GM12878 (cell line): ENCODE data around the gene AMBRA1. TPM values are rescaled to one million over a fixed set of nuclear protein-coding genes. Genes with fewer than 3 reads are reported as not detected.
A peak's percentile ranks its signal among the peaks of the same experiment; 100 is the strongest.

Source experiments
- ATAC-seq: fragments of 200-7000 bp; cut with Tn5 transposase; 3 replicates; pipeline ENCODE4 v1.9.1; 2020; ENCODE audit warnings: mild to moderate bottlenecking, moderate library complexity
- BruUV-seq: library from RNA; stranded (reverse); fragments of 400-500 nt; replicated peaks from 2 replicates; lab custom pipeline; 2021; lab: Mats Ljungman, UMichigan
- CTCF ChIA-PET: fragments of 300-600 bp; sonication (Branson Sonifier 250); formaldehyde crosslinking; extraction: SDS; loops from one replicate; lab custom pipeline; 2021; ENCODE audit warnings: inconsistent platforms; lab: Yijun Ruan, JAX
- POLR2A ChIA-PET: fragments of 350-600 bp; formaldehyde crosslinking; extraction: SDS; loops from one replicate; lab custom pipeline; 2021; ENCODE audit warnings: inconsistent platforms; lab: Charles Lee
- RAD21 ChIA-PET: fragments of 300-600 bp; sonication (Branson Sonifier 250); formaldehyde crosslinking; loops from one replicate; lab custom pipeline; 2023; ENCODE audit warnings: antibody characterized with exemption; ENCODE audit not compliant: unreplicated experiment; lab: Charles Lee
- SMC1A ChIA-PET: fragments of 300-600 bp; sonication (Branson Sonifier 250); formaldehyde crosslinking; loops from one replicate; lab custom pipeline; 2023; ENCODE audit not compliant: unreplicated experiment, uncharacterized antibody; lab: Charles Lee
- DNase-seq: peaks from one replicate; pipeline ENCODE4 v3.0.0-alpha.2; 2011; ENCODE audit warnings: low read depth, low spot score
- FAIRE-seq: peaks from 3 replicates; lab custom pipeline; 2011; peaks lifted over from hg19 to GRCh38; lab: Jason Lieb, UNC
- H2AFZ ChIP-seq: 2 replicates; pipeline ENCODE4 v1.6.0; 2011; ENCODE audit warnings: low read depth, low read length, control low read depth; ENCODE audit not compliant: control insufficient read depth
- H3K27ac ChIP-seq: 2 replicates; pipeline ENCODE4 v1.5.1; 2011; ENCODE audit warnings: control low read depth; ENCODE audit not compliant: control insufficient read depth, insufficient read depth
- H3K27me3 ChIP-seq, 2 experiments: replicated peaks in 1 of 2; 2 replicates each; pipeline versions ENCODE4 v1.6.0 to v1.6.1; 2011; ENCODE audit warnings: low read length in 1 of 2; ENCODE audit not compliant: control insufficient read depth in 2 of 2, insufficient read depth in 2 of 2
- H3K36me3 ChIP-seq, 2 experiments: 2 replicates each; pipeline ENCODE4 v1.5.1; 2011; ENCODE audit warnings: low read length in 1 of 2; ENCODE audit not compliant: control insufficient read depth in 2 of 2, insufficient read depth in 2 of 2
- H3K4me1 ChIP-seq: 2 replicates; pipeline ENCODE4 v1.6.1; 2011; ENCODE audit warnings: mild to moderate bottlenecking, low read length, moderate library complexity, mixed read lengths; ENCODE audit not compliant: control insufficient read depth, insufficient read depth
- H3K4me2 ChIP-seq: 2 replicates; pipeline ENCODE4 v1.6.0; 2011; ENCODE audit warnings: control low read depth; ENCODE audit not compliant: control insufficient read depth, insufficient read depth
- H3K4me3 ChIP-seq: fragments of 200-600 bp; sonication (generic); 2 replicates; pipeline ENCODE4 v1.5.1; 2016
- H3K79me2 ChIP-seq: 2 replicates; pipeline ENCODE4 v1.6.0; 2011; ENCODE audit warnings: low read length; ENCODE audit not compliant: control insufficient read depth, insufficient read depth
- H3K9ac ChIP-seq: 2 replicates; pipeline ENCODE4 v1.8.0; 2011; ENCODE audit warnings: low read length, control low read depth, mixed read lengths; ENCODE audit not compliant: control insufficient read depth, insufficient read depth
- H3K9me3 ChIP-seq: replicated peaks from 3 replicates; pipeline ENCODE4 v1.5.1; 2011; ENCODE audit warnings: mild to moderate bottlenecking, low read length; ENCODE audit not compliant: control insufficient read depth, insufficient read depth
- H4K20me1 ChIP-seq: 2 replicates; pipeline ENCODE4 v1.6.0; 2011; ENCODE audit not compliant: control insufficient read depth, insufficient read depth
- CEBPB ChIP-seq, 2 experiments: fragments of 150-350 bp in 1 of 2; IDR thresholded peaks; 2 replicates each; pipeline ENCODE4 v1.6.1; 2012 to 2014; ENCODE audit warnings: low read depth in 2 of 2, low read length in 2 of 2, borderline replicate concordance in 1 of 2, inconsistent platforms in 1 of 2
- CREM ChIP-seq: IDR thresholded peaks from 2 replicates; pipeline ENCODE4 v1.6.1; 2014; ENCODE audit warnings: antibody characterized with exemption, low read depth
- FOXM1 ChIP-seq: IDR thresholded peaks from 2 replicates; pipeline ENCODE4 v1.6.1; 2012; ENCODE audit warnings: low read depth, mild to moderate bottlenecking, inconsistent platforms, low read length, moderate library complexity
- IKZF2 ChIP-seq, 2 experiments: fragments of 450-650 bp; IDR thresholded peaks; 2 replicates each; pipeline ENCODE4 v1.6.1; 2017; ENCODE audit warnings: mild to moderate bottlenecking in 2 of 2, moderate library complexity in 2 of 2
- JUND ChIP-seq: IDR thresholded peaks from 2 replicates; pipeline ENCODE4 v1.6.1; 2012; ENCODE audit warnings: low read depth, mild to moderate bottlenecking, low read length, improper control_type of control experiment, moderate library complexity
- LARP7 ChIP-seq: fragments of 450-650 bp; IDR thresholded peaks from 2 replicates; pipeline ENCODE4 v1.6.1; 2017; ENCODE audit warnings: mild to moderate bottlenecking
- NBN ChIP-seq: fragments of 450-650 bp; IDR thresholded peaks from 2 replicates; pipeline ENCODE4 v1.6.1; 2016
- PAX8 ChIP-seq: fragments of 450-650 bp; IDR thresholded peaks from 2 replicates; pipeline ENCODE4 v1.6.1; 2017; ENCODE audit warnings: mild to moderate bottlenecking, moderate library complexity
- PRDM15 ChIP-seq: fragments of 450-650 bp; formaldehyde crosslinking; IDR thresholded peaks from 2 replicates; pipeline ENCODE4 v1.4.0; 2020; ENCODE audit warnings: mild to moderate bottlenecking, moderate library complexity
- SP1 ChIP-seq: IDR thresholded peaks from one replicate; pipeline ENCODE4 v1.6.1; 2011; ENCODE audit warnings: low read depth, low read length
- SREBF1 ChIP-seq: IDR thresholded peaks from 2 replicates; pipeline ENCODE4 v1.6.1; 2012; ENCODE audit warnings: mild to moderate bottlenecking, low read length
- ZNF384 ChIP-seq: IDR thresholded peaks from 2 replicates; pipeline ENCODE4 v1.6.1; 2012; ENCODE audit warnings: low read depth, mild to moderate bottlenecking, low read length, improper control_type of control experiment, borderline replicate concordance
- WGBS: methylation state at CpG from one replicate; pipeline ENCODE4 v1.1.6; 2016; ENCODE audit warnings: low lambda C conversion rate; ENCODE audit not compliant: insufficient replicate concordance, insufficient coverage; ENCODE audit errors: missing lambda C conversion rate; 5-methylcytosine and 5-hydroxymethylcytosine counted together
- in situ Hi-C: fragments of 300-500 bp; cut with MboI; formaldehyde crosslinking; loops from 9 replicates; pipeline ENCODE4 v1.14.3; 2018; ENCODE audit warnings: mixed read lengths
- intact Hi-C: fragments of 100-400 bp; cut with micrococcal nuclease; formaldehyde crosslinking; loops from one replicate; pipeline ENCODE4 v1.14.2; 2022; ENCODE audit not compliant: unreplicated experiment
- polyA plus RNA-seq, 11 experiments: library from polyadenylated mRNA; depleted of rRNA in 4 of 11; unstranded in 6 of 11; stranded (reverse) in 5 of 11; fragments of >200 nt; fragmentation: Nextera tagmentation in 4 of 11; fragmentation: Illumina TruSeq in 1 of 11; extraction: Ambion mirVana in 4 of 11; extraction: Trizol in 1 of 11; gene quantifications; 1 replicate in 1 of 11; 2 replicates in 10 of 11; pipeline versions ENCODE4 v1.2.1 to v1.2.3, GENCODE V29; 2011 to 2016; ENCODE audit warnings: inconsistent platforms in 2 of 11, missing spikeins in 2 of 11, low read depth in 1 of 11
- total RNA-seq, 4 experiments: library from RNA; depleted of rRNA in 3 of 4; stranded (reverse); fragments of >200 nt in 3 of 4; fragmentation: Illumina TruSeq in 1 of 4; extraction: Trizol in 1 of 4; gene quantifications; 2 replicates each; pipeline versions ENCODE4 v1.2.1 to v1.2.3, GENCODE V29; 2013 to 2021
- TF ChIP-seq, protein P1 (sequence below): IDR thresholded peaks from 2 replicates; pipeline ENCODE4 v1.6.1; 2011; ENCODE audit warnings: borderline replicate concordance, low read depth, mild to moderate bottlenecking, moderate library complexity, low read length; ENCODE audit not compliant: insufficient read depth, poor library complexity, severe bottlenecking
- TF ChIP-seq, protein P2 (sequence below): fragments of 450-650 bp; IDR thresholded peaks from 2 replicates; pipeline ENCODE4 v1.6.1; 2016; ENCODE audit warnings: mild to moderate bottlenecking
- TF ChIP-seq, protein P3 (sequence below): fragments of 450-650 bp; IDR thresholded peaks from 2 replicates; pipeline ENCODE4 v1.6.1; 2014; ENCODE audit warnings: mild to moderate bottlenecking

The AMBRA1 gene
- total and polyA plus RNA-seq, 10 of the 15 experiments (the other 5 are each of a cell fraction or from before 2014, with no cell fraction given): 0.57 to 34.3 (median 13.7) TPM

DNA sequence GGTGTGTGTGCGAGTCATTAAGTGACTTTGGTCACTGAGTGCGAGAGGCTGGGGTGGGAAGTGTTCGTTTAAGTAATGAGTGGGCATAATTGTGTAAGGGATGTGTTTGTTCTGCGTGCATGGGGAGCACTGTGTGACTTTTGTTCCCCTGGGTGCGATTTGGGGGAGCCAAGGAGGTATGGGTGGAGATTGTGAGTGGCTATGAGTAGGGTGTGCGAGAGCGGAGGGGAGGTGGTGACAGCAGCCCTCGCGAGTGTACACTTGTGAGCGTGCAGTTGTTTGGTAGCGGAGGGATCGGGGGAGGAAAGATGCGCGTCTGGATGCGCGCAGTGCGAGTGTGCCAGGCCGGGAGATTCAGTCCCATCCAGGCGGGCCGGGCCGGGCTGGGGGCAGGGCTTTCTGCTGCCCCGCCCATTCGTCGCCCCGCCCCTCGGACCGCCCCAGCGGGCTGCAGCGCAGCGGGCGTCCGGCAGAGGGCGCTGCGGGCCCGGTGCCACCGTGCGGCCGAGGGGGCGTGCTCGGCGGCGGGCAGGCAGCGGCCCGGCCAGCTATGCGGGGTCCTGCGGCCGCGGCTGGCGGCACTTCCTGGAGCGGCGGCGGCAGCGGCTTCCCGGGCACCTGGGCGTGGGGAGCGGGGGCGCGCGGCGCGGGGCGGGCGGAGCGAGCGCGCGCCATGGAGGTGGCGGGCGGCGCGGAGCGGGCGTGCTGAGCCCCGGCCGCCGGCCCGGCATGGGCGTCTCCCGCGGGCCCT, 246.8 kb downstream of the AMBRA1 start, which contains the start of gene DGKZ:
Gene DGKZ, plus strand, starts transcription at position 578 of the 751 bp plus-strand sequence. CDS start 197 bp downstream, outside the sequence.
- H3K9ac ChIP-seq: peak within 1 kb of the TSS; percentile 83
- ATAC-seq: peak; percentile 69
- RAD21 ChIA-PET: interaction anchor here (1.0 to 3.4 kb wide), 5 partner anchors 11 to 45 kb away, joined by 4 to 38 read pairs (median 5); no protein-coding TSS in a partner anchor
- POLR2A ChIA-PET: interaction anchor here (1.4 to 3.0 kb wide), 4 partner anchors 14 to 143 kb away, joined by 3 to 32 read pairs (median 6); no protein-coding TSS in a partner anchor
- H3K9me3 ChIP-seq: no peaks in the 10 kb centered on the region
- in situ Hi-C loops (no loop called here), intact Hi-C loops (loop anchor here (1.0 to 10.0 kb wide), 2 partner anchors 20 to 222 kb away; partner anchors contain the start of gene PHF21A)
- peaks cover 39% of the 10 kb centered on the region for H3K4me1 ChIP-seq
- DNase-seq: no peak
- 11% methylated on average over 38 of the region's 80 CpGs for WGBS
- CTCF ChIA-PET: interaction anchor here (1.0 to 19.9 kb wide), 11 partner anchors 17 to 191 kb away, joined by 3 to 423 read pairs (median 8); no protein-coding TSS in a partner anchor
- H3K4me2 ChIP-seq: peak within 1 kb of the TSS; percentile 98
- FAIRE-seq: no peak
- no TSS peak for BruUV-seq
- H3K36me3 ChIP-seq: peaks cover 0 to 3% of the 10 kb centered on the region in 2 experiments; a peak in 2 of 4 replicates
- SMC1A ChIA-PET: interaction anchor here (0.6 to 3.0 kb wide), 4 partner anchors 14 to 136 kb away, joined by 4 to 11 read pairs (median 6); no protein-coding TSS in a partner anchor
- no peaks in the 10 kb centered on the region for H3K27me3 ChIP-seq
- peaks cover 39% of the 10 kb centered on the region for H3K79me2 ChIP-seq
- peak within 1 kb of the TSS; percentile 57 for H2AFZ ChIP-seq
- H3K4me3 ChIP-seq: peak within 1 kb of the TSS; percentile 88
- peak within 1 kb of the TSS; percentile 71 for H3K27ac ChIP-seq
- H4K20me1 ChIP-seq: no peaks in the 10 kb centered on the region
- TF ChIP-seq IKZF2 (IDR thresholded peaks at IDR 0.05): no peak
- TF ChIP-seq CREM: no peak
- TF ChIP-seq PRDM15 (CRISPR knock-in tag): no peak
- TF ChIP-seq NBN: peak; percentile 73
- TF ChIP-seq SP1: peak; percentile 81
- TF ChIP-seq CEBPB (IDR thresholded peaks at IDR 0.05; ENCODE audit: borderline replicate concordance in 1 of 2, low read depth in 2 of 2, low read length in 2 of 2): no peak
- no peak for TF ChIP-seq SREBF1
- TF ChIP-seq, protein P1, sequence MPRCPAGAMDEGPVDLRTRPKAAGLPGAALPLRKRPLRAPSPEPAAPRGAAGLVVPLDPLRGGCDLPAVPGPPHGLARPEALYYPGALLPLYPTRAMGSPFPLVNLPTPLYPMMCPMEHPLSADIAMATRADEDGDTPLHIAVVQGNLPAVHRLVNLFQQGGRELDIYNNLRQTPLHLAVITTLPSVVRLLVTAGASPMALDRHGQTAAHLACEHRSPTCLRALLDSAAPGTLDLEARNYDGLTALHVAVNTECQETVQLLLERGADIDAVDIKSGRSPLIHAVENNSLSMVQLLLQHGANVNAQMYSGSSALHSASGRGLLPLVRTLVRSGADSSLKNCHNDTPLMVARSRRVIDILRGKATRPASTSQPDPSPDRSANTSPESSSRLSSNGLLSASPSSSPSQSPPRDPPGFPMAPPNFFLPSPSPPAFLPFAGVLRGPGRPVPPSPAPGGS: no peak
- TF ChIP-seq FOXM1: no peak
- TF ChIP-seq LARP7: peak; percentile 75; the same call in 1 of the 2 replicates
- 0 out of 2 replicates have a peak, but pooled peaks have one; percentile 19 for TF ChIP-seq JUND
- no peak for TF ChIP-seq ZNF384
- TF ChIP-seq PAX8: no peak
- TF ChIP-seq, protein P2, sequence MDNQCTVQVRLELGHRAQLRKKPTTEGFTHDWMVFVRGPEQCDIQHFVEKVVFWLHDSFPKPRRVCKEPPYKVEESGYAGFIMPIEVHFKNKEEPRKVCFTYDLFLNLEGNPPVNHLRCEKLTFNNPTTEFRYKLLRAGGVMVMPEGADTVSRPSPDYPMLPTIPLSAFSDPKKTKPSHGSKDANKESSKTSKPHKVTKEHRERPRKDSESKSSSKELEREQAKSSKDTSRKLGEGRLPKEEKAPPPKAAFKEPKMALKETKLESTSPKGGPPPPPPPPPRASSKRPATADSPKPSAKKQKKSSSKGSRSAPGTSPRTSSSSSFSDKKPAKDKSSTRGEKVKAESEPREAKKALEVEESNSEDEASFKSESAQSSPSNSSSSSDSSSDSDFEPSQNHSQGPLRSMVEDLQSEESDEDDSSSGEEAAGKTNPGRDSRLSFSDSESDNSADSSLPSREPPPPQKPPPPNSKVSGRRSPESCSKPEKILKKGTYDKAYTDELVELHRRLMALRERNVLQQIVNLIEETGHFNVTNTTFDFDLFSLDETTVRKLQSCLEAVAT: 0 out of 2 replicates have a peak, but pooled peaks have one; percentile 17
- TF ChIP-seq, protein P3, sequence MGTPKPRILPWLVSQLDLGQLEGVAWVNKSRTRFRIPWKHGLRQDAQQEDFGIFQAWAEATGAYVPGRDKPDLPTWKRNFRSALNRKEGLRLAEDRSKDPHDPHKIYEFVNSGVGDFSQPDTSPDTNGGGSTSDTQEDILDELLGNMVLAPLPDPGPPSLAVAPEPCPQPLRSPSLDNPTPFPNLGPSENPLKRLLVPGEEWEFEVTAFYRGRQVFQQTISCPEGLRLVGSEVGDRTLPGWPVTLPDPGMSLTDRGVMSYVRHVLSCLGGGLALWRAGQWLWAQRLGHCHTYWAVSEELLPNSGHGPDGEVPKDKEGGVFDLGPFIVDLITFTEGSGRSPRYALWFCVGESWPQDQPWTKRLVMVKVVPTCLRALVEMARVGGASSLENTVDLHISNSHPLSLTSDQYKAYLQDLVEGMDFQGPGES: peak; percentile 45; the same call in 1 of the 2 replicates
